ENCODE measurements around the gene MBP. TPM values are rescaled to one million over a fixed set of nuclear protein-coding genes. Genes with fewer than 3 reads are reported as not detected.

Gene MBP
- total and polyA plus RNA-seq, 2 experiments from 2014 or later, result 18.4 to 22.9 TPM

DNA sequence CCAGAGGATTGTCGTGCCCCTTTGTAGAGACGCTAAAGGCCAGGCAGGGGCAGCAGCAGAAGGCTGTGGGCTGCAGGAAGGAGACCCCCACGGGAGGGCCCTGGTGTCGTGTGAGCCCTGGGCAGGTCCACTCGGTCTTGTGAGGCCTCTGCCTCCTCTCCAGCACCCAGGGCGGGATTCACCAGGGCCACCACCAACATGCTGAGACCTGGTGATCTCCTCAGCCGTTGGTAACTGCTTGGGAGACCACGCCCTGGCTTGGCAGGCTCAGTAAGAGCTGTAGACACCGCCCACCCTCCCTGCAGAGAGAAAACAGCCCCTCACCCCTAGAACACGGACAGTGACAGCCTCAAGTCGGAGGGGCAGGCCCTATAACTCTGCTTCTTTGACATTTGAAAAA is 21.1 kb downstream of the MBP start (continued):
- TF ChIP-seq, protein P1, sequence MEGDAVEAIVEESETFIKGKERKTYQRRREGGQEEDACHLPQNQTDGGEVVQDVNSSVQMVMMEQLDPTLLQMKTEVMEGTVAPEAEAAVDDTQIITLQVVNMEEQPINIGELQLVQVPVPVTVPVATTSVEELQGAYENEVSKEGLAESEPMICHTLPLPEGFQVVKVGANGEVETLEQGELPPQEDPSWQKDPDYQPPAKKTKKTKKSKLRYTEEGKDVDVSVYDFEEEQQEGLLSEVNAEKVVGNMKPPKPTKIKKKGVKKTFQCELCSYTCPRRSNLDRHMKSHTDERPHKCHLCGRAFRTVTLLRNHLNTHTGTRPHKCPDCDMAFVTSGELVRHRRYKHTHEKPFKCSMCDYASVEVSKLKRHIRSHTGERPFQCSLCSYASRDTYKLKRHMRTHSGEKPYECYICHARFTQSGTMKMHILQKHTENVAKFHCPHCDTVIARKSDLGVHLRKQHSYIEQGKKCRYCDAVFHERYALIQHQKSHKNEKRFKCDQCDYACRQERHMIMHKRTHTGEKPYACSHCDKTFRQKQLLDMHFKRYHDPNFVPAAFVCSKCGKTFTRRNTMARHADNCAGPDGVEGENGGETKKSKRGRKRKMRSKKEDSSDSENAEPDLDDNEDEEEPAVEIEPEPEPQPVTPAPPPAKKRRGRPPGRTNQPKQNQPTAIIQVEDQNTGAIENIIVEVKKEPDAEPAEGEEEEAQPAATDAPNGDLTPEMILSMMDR (conservative IDR thresholded peaks at IDR 0.05; ENCODE audit: low read depth in 2 of 2), result no peak
- no peak for TF ChIP-seq NANOG (IDR thresholded peaks at IDR 0.05; ENCODE audit: borderline replicate concordance)
- no peak for TF ChIP-seq POLR2AphosphoS5 (IDR thresholded peaks at IDR 0.05; ENCODE audit: low read depth)
- TF ChIP-seq, protein P2, sequence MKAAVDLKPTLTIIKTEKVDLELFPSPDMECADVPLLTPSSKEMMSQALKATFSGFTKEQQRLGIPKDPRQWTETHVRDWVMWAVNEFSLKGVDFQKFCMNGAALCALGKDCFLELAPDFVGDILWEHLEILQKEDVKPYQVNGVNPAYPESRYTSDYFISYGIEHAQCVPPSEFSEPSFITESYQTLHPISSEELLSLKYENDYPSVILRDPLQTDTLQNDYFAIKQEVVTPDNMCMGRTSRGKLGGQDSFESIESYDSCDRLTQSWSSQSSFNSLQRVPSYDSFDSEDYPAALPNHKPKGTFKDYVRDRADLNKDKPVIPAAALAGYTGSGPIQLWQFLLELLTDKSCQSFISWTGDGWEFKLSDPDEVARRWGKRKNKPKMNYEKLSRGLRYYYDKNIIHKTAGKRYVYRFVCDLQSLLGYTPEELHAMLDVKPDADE (IDR thresholded peaks at IDR 0.05), result no peak

DNA sequence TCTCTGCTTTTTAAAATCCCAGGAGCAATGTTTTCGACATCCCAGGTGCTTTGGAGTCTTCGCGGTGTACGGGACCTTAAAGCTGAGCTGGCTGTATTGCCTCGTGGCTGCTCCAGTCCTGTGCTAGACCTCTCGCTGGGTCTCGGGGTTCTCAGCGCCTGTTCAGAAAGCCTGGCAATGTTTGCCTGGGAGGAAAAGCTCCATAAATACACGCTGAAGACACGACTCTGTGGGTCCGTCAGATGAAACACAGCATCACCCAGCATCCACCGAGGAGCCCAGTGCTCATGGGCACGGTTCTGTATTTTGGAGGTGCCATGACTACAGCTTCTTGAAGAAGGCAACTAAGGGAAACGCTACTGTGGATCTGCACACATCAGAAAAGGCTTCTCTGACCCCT is 21.6 kb downstream of the MBP start:
- Histone ChIP-seq H3K27me3 (ENCODE audit: insufficient read depth) (no peaks in the 10 kb centered on the region), H3K27ac (ENCODE audit: low read depth) (no peak overlapping the region), H2AFZ (no peak overlapping the region), H3K4me1 (ENCODE audit: insufficient read depth) (peaks cover 12% of the 10 kb centered on the region; the same call in 1 of the 2 replicates), H3K4me3 (no peak overlapping the region), H3K9me2 (ENCODE audit: insufficient read depth) (no peaks in the 10 kb centered on the region), H3K36me3 (ENCODE audit: insufficient read depth) (no peaks in the 10 kb centered on the region), H3K4me2 (no peak overlapping the region), H3K79me2 (replicated peaks; ENCODE audit: insufficient read depth) (peaks cover 7% of the 10 kb centered on the region; the same call in 1 of the 2 replicates), H3F3A (replicated peaks; ENCODE audit: low read depth) (no peaks in the 10 kb centered on the region), H4K20me1 (replicated peaks; ENCODE audit: insufficient read depth) (no peaks in the 10 kb centered on the region; the same call in 1 of the 2 replicates)
- no peaks in the 10 kb centered on the region; the same call in 2 of the 3 replicates for H3K36me3 Mint-ChIP-seq (ENCODE audit: low read depth)
- ATAC-seq (no peak), DNase-seq (ENCODE audit: low spot score) (no peak)
- H3K9me3 Mint-ChIP-seq, result no peaks in the 10 kb centered on the region
- no peak for TF ChIP-seq NANOG (IDR thresholded peaks at IDR 0.05; ENCODE audit: borderline replicate concordance)
- TF ChIP-seq EZH2 (IDR thresholded peaks at IDR 0.05; ENCODE audit: low read depth, unreplicated experiment), result no peak
- TF ChIP-seq ZNF114 (CRISPR knock-in tag; IDR thresholded peaks at IDR 0.05), result no peak
- TF ChIP-seq ZNF331 (CRISPR knock-in tag; IDR thresholded peaks at IDR 0.05; ENCODE audit: low read depth), result no peak
- no peak for TF ChIP-seq STAT1 (IDR thresholded peaks at IDR 0.05; ENCODE audit: unreplicated experiment)
- no peak for TF ChIP-seq POLR2AphosphoS5 (IDR thresholded peaks at IDR 0.05; ENCODE audit: low read depth)
- TF ChIP-seq, protein P3, sequence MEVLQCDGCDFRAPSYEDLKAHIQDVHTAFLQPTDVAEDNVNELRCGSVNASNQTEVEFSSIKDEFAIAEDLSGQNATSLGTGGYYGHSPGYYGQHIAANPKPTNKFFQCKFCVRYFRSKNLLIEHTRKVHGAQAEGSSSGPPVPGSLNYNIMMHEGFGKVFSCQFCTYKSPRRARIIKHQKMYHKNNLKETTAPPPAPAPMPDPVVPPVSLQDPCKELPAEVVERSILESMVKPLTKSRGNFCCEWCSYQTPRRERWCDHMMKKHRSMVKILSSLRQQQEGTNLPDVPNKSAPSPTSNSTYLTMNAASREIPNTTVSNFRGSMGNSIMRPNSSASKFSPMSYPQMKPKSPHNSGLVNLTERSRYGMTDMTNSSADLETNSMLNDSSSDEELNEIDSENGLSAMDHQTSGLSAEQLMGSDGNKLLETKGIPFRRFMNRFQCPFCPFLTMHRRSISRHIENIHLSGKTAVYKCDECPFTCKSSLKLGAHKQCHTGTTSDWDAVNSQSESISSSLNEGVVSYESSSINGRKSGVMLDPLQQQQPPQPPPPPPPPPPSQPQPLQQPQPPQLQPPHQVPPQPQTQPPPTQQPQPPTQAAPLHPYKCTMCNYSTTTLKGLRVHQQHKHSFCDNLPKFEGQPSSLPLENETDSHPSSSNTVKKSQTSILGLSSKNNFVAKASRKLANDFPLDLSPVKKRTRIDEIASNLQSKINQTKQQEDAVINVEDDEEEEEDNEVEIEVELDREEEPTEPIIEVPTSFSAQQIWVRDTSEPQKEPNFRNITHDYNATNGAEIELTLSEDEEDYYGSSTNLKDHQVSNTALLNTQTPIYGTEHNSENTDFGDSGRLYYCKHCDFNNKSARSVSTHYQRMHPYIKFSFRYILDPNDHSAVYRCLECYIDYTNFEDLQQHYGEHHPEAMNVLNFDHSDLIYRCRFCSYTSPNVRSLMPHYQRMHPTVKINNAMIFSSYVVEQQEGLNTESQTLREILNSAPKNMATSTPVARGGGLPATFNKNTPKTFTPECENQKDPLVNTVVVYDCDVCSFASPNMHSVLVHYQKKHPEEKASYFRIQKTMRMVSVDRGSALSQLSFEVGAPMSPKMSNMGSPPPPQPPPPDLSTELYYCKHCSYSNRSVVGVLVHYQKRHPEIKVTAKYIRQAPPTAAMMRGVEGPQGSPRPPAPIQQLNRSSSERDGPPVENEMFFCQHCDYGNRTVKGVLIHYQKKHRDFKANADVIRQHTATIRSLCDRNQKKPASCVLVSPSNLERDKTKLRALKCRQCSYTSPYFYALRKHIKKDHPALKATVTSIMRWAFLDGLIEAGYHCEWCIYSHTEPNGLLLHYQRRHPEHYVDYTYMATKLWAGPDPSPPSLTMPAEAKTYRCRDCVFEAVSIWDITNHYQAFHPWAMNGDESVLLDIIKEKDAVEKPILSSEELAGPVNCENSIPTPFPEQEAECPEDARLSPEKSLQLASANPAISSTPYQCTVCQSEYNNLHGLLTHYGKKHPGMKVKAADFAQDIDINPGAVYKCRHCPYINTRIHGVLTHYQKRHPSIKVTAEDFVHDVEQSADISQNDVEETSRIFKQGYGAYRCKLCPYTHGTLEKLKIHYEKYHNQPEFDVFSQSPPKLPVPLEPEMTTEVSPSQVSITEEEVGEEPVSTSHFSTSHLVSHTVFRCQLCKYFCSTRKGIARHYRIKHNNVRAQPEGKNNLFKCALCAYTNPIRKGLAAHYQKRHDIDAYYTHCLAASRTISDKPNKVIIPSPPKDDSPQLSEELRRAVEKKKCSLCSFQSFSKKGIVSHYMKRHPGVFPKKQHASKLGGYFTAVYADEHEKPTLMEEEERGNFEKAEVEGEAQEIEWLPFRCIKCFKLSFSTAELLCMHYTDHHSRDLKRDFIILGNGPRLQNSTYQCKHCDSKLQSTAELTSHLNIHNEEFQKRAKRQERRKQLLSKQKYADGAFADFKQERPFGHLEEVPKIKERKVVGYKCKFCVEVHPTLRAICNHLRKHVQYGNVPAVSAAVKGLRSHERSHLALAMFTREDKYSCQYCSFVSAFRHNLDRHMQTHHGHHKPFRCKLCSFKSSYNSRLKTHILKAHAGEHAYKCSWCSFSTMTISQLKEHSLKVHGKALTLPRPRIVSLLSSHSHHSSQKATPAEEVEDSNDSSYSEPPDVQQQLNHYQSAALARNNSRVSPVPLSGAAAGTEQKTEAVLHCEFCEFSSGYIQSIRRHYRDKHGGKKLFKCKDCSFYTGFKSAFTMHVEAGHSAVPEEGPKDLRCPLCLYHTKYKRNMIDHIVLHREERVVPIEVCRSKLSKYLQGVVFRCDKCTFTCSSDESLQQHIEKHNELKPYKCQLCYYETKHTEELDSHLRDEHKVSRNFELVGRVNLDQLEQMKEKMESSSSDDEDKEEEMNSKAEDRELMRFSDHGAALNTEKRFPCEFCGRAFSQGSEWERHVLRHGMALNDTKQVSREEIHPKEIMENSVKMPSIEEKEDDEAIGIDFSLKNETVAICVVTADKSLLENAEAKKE (CRISPR knock-in tag; IDR thresholded peaks at IDR 0.05), result no peak
- no peak for TF ChIP-seq EZH2phosphoT487 (IDR thresholded peaks at IDR 0.05; ENCODE audit: unreplicated experiment)
- TF ChIP-seq, protein P1 (conservative IDR thresholded peaks at IDR 0.05; ENCODE audit: low read depth in 2 of 2), result no peak
- TF ChIP-seq, protein P2 (IDR thresholded peaks at IDR 0.05), result no peak
- TF ChIP-seq JUNB (IDR thresholded peaks at IDR 0.05; ENCODE audit: unreplicated experiment), result no peak
- peaks cover 4% of the 10 kb centered on the region for H3K27me3 Mint-ChIP-seq (ENCODE audit: insufficient read depth, low read depth, poor library complexity)
- no peak overlapping the region for H3K4me3 Mint-ChIP-seq
- H3K4me1 Mint-ChIP-seq, result peaks cover 55% of the 10 kb centered on the region
- H3K27ac Mint-ChIP-seq, result no peak overlapping the region

All from GM23338 (cell line).